Stimulated activated CD8-positive, alpha-beta memory T cell treated with anti-CD3 and anti-CD28 coated beads, Interleukin-4, amount 100 ng/mL, for 1 hour (primary cell): ENCODE results near the gene CCDC187.

Experiments used
- DNase-seq, 2 donors: peaks; one replicate each; pipeline ENCODE4 v3.0.0-alpha.2; 2020; ENCODE audit warnings: low read depth in 2 of 2, low spot score in 1 of 2

CCDC187 gene

GRCh38 chr9:136297766-136298735, 5.8 kb downstream of the CCDC187 start:
- DNase-seq: no peak

- DNase-seq: no peak
These were observed 6.7 kb downstream of the CCDC187 start for GRCh38 chr9:136297016-136297691.

GRCh38 chr9:136296434-136297015, 7.4 kb downstream of the CCDC187 start:
- no peak for DNase-seq

GRCh38 chr9:136295542-136296433, 8.1 kb downstream of the CCDC187 start:
- no peak for DNase-seq

- no peak for DNase-seq
These were observed 8.8 kb downstream of the CCDC187 start for GRCh38 chr9:136295055-136295454.

GRCh38 chr9:136294437-136294836, 9.5 kb downstream of the CCDC187 start:
- DNase-seq: no peak

- DNase-seq: no peak
These were observed 10.3 kb downstream of the CCDC187 start for GRCh38 chr9:136293476-136294077.

- DNase-seq: no peak
These were observed 11.1 kb downstream of the CCDC187 start for GRCh38 chr9:136292591-136293448.

- DNase-seq: no peak
These were observed 11.8 kb downstream of the CCDC187 start for GRCh38 chr9:136292026-136292538.

- DNase-seq: no peak
These were observed 12.4 kb downstream of the CCDC187 start for GRCh38 chr9:136291306-136292025.

- no peak for DNase-seq
These were observed 13.3 kb downstream of the CCDC187 start for GRCh38 chr9:136290508-136291000.

GRCh38 chr9:136289651-136290507, 14.0 kb downstream of the CCDC187 start:
- DNase-seq: no peak

- no peak for DNase-seq
These were observed 15.7 kb downstream of the CCDC187 start for GRCh38 chr9:136287960-136288753.

GRCh38 chr9:136286987-136287379, 16.9 kb downstream of the CCDC187 start:
- no peak for DNase-seq

- DNase-seq: no peak
These were observed 17.4 kb downstream of the CCDC187 start for GRCh38 chr9:136286359-136286986.
